H4 (cell line): ENCODE data around the gene DSCAM. TPM values are rescaled to one million over a fixed set of nuclear protein-coding genes. Genes with fewer than 3 reads are reported as not detected.

Experiments
- DNase-seq: peaks from one replicate; pipeline ENCODE4 v3.0.0-alpha.2; 2015; ENCODE audit warnings: low spot score
- total RNA-seq: library from RNA; depleted of rRNA; stranded (reverse); fragments of >200 nt; shearing (Covaris generic); gene quantifications from 2 replicates; pipeline ENCODE4 v1.2.3, GENCODE V29; 2014

Gene DSCAM
- total RNA-seq, 1 experiment from 2014 or later = 0.02 TPM

GRCh38 chr21:40610345-40610744 is 236.6 kb downstream of the DSCAM start:
- no peak for DNase-seq

DNA sequence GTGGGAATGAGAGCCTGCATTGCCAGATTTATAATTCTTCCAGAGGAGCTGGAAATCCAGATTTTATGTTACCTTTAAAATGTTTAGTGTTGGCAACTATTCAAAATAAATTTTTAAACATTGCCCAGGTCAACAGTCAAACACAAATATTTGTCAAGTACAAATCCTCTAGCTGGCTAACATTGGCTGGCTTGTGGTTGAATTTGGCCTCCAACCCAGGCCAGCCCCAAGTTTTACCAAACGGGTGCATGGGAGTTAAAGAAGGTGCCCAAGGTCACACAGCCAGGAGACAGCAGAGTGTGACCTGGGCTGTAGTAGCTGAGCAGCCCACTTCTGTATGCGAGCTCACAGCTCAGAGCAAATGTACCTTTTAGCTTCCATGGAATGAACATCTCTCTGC is 240.6 kb downstream of the DSCAM start:
- no peak for DNase-seq

DNA sequence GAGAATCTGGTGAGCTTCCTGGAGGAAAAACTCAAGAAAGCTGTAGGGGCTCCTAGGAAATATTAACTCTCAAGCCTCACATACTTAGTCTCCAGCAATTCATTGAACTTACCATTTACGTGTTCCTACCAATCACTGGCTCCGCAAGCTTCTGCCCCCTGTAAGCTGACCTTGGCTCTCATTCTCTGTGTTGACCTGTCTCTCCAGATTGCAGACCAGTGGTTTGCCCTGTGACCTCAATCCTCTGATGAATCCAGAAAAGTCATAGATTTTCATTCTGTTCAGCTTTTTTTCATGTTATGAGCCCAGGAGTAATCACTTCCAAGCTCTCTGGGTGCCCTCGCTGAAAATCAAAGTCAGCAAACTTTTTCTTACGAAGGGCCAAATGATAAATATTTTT is 241.9 kb downstream of the DSCAM start:
- no peak for DNase-seq

DNA sequence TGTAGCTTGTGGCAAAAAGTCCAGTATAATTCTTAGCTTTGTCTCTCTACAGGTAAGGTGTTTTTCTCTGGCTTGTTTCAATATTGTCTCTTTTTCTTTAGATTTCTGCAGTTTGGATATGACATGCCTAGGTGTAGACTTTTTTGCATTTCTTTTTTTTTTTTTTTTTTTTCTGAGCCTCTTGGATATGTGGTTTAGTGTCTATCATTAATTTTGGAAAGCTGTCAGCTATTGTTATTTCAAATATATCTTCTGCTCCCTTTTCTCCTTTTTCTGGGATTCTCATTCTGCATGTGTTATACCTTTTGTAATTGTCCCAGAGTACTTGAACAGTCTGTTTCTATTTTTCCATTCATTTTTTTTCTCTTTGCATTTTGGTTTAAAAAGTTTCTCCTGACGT is 243.2 kb downstream of the DSCAM start:
- no peak for DNase-seq

- no peak for DNase-seq
Observed at GRCh38 chr21:40602080-40602479, 244.9 kb downstream of the DSCAM start.

DNA sequence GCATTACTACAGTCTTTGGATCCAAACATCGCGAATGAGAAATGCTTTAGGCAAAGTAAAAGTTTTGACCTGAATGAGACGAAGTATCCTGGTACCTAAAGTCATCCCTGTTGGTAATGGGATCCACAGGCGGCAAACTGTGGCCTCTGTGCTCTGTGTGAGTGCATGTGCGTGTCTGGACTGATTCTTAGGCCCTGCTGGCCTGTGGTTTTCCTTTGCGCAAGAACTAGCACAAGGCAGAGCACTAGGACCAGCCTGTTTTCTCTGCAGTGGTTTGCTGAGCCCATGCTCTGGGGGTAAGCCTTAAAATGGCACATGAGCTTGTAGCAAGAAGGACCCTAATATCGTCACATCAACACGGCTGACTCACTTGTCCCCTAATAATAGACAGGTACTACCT is 251.2 kb downstream of the DSCAM start:
- DNase-seq = peak; percentile 7

DNA sequence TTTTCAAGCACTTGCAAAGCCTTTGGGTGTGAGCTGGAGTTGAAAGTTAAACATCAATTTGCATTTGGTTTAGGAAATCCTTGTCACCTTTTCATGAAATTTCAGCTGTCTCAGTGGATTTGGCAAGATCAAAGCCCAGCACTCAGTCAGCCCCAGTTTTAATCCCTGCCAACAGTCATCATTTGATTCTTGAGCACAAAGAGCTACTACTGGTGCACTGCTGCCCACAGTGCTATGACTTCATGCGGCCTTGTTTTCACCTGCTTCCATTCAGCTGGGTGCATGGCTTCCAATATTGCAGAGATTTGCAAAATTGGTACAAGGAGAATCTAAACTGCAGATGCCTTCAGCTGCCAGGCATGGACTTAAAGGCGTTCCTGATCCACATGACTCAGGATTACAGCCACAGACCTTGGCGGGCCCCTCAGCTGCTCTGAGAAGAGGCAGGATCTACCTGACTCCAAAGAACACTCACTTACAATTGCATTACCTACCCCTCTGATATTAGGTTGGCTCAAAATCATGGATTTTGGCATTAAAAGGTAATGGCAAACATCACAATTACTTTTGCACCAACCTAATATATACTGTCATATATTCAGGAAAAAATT is 259.1 kb downstream of the DSCAM start:
- DNase-seq = no peak

GRCh38 chr21:40586575-40586974 is 260.4 kb downstream of the DSCAM start:
- no peak for DNase-seq

GRCh38 chr21:40577285-40578043 is 269.5 kb downstream of the DSCAM start:
- DNase-seq = no peak

GRCh38 chr21:40575976-40576375 is 271.0 kb downstream of the DSCAM start:
- DNase-seq = no peak

- no peak for DNase-seq
Observed at GRCh38 chr21:40569357-40569756, 277.6 kb downstream of the DSCAM start.

DNA sequence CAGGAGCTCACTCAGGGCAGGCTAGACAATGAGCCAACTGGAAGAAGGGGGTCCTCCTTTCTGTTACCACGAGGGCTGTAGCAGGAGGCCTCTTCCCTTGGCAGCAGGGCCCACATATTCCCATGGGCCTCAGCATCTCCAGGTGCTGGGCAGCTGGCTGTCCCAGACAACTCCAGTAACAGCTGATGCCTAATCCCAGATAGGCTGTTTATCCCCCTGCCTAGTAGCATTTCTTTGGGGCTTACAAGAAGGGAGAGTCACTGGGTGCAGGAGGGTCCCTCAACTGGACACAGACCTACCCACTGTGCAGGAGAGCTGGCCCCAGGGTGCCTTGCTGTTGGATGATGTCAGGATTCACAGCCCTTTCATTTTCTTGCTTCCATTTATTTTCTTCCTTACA is 278.2 kb downstream of the DSCAM start:
- DNase-seq = no peak

- DNase-seq = no peak
Observed at GRCh38 chr21:40567501-40567900, 279.5 kb downstream of the DSCAM start.

DNA sequence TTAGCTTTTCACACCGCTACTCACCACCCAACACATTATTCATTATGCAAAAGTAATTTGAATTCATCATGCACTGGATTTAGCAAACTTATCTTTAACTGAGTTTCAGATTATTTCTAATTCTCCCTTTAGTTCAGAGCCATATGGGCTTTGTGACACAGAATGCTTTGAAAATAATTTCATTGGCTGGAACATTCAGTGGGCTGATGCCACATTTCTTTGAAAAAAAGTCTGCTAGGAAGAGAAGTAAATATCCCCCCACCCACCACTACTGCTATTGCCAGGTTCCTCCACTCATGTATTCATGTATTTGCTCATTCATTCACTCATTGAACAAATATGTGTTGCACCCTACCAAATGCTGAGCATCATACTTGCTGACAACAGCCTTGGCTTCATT is 280.5 kb downstream of the DSCAM start:
- DNase-seq = no peak

DNA sequence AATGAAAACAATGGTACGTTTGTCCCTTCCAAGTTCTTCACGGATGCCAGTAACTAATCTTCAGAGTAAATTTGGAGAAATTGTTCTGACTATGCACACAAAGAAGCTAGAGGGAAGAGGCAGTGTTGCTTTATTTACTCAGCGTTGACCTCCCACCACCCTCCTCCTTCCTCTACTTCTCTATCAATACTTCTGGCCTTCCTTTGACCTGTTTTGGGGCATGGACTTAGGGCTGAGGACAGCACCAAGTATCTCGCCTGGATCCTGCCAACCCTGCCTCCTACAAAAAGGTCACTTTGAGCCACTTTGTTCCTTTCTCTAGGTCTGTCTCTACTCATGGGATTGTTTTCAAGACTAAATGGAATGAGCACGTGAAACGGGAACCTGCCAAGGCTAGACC is 282.6 kb downstream of the DSCAM start:
- no peak for DNase-seq

DNA sequence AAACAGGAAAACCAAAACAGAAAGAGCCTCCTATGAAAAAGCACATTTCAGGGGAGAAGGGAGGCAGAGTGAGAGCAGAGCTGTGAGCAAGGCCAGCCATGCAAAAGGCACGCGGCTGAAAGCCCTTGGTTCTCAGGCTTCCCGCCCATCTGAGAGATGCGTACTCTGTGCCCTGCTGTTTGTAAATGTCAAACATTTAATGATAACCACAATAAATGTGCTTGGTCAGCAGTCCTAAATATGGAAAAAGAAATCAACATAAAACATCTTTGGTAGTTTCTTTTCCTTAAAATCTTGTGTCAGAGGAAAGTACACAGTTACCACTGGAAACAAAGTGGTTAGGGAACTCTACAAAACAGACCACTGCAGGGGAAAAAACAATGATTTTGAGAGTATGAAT is 283.1 kb downstream of the DSCAM start:
- no peak for DNase-seq

- no peak for DNase-seq
Observed at GRCh38 chr21:40562242-40563002, 284.5 kb downstream of the DSCAM start.

- DNase-seq = no peak
Observed at GRCh38 chr21:40556442-40556968, 290.5 kb downstream of the DSCAM start.

DNA sequence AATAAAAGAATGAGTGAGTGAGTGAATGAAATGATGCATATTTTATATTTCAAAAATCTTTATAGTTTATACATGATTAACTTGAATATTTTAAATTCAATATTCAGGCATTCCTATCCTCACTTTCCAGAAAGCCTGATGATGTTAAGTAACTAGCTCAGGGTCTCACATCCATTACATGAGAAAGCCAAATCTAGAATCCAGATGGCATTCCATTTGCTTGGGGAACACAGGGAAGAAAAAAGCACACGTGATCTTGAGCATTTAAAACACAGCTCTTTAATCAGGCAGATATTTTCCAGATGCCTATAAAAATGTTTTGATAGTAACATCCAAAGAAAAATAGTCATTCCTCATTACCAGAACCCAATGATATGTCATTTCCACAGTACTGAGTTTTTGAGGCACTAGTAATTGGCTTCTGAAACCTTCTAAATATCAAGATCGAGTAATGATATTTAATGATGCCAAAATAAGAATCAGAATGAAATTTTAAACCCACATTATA is 291.9 kb downstream of the DSCAM start:
- no peak for DNase-seq

GRCh38 chr21:40553781-40554180 is 293.2 kb downstream of the DSCAM start:
- DNase-seq = no peak

GRCh38 chr21:40547906-40548513 is 298.9 kb downstream of the DSCAM start:
- DNase-seq = no peak

- DNase-seq = no peak
Observed at GRCh38 chr21:40546647-40547046, 300.3 kb downstream of the DSCAM start.
